DMS153 treated with DMSO at 0.1 percent for 48 hours (cell line): ENCODE results near the gene MBD3L2B.
A peak's percentile ranks its signal among the peaks of the same experiment; 100 is the strongest.
"Not testable (repeated sequence)": the region's sequence is repeated elsewhere in the genome, so short reads cannot be mapped to it uniquely, and the experiment has no call there.

Experiments used
- DNase-seq: peaks from one replicate; lab custom pipeline; 2025; ENCODE audit not compliant: unreplicated experiment; lab: John Stamatoyannopoulos, UW

Gene MBD3L2B

DNA sequence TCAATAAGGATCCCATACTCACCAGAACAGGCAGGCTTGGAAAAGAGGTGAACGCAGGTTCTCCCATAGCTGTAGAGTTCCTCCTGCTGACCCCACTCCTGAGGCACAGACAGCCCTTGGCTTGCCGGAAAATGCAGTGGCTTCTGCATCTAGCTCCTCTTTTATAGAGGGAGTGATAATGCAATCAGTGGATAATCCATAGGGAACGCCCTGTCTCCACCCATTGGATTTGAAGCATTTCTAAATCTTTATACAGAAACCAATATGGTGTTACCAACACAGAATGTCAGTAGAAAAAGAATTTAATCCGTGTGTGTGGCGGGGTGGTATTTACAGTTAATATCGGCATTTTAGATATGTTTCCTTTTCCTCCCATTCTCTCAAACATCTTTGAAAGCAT lies at the start of gene MBD3L2B:
TSS of gene MBD3L2B (minus strand) at position 101 of the 400 bp plus-strand sequence. CDS start at position 67, 34 bp downstream.
- not testable (repeated sequence) for DNase-seq

DNA sequence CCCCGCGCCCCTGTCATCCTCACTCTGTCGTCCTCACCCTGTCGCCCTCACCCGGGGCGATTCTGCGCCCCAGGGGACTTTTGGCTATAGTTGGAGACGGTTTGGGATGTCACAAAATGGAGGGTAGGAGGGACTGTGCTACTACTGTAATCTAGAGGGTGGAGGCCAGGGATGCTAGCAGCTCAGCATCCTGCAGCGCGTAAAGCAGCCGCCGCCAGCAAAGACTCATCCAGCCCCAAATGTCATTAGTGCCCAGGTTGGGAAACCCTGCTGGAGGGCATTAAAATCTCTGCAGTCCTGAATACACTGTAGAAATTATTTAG lies 48.6 kb upstream of the MBD3L2B start:
- no peak for DNase-seq

DNA sequence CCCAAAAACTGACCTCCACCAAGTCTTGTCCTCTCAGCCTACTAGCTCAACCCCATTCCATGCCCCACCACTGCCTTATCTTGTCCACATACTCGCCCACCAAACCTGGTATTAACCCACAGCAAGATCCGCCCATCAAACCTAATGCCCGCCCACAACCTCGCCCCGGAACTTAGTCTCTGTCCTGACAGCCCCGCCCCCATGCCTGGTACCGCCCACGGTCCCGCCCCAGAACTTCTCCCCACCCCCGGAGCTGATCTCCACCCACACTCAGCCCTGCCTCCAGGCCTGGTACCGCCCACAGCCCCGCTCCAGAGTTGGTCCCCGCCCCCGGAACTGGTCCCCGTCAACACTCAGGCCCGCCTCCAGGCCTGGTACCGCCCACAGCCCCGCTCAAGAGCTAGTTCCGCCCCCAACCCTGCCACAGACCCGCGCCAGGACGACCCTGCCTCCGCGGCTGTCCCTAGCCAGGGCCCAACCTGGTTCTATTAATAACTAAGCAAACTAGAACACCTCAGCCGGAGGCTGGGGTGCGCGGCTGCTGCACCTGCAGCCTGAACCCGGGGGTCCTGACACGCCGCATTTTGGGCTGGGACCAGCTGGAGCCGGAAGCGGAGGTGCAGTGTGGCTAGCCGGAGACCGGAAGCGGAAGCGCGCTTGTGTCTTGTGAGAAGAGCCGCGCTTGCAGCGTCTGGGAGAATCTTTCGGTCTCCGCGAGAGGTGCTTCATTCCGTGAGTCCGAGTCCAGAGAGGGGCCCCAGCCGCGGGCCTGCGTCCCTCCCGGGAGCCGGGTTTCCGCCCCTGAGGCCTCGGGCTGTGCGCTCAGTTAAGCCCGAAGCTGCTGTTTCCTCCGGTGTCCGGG lies 48.0 kb upstream of the MBD3L2B start, which contains the start of gene ZNF557:
TSS of gene ZNF557 (plus strand) at position 662 of the 862 bp plus-strand sequence. CDS start 5,372 bp downstream, outside the sequence.
- DNase-seq: peak; percentile 95

DNA sequence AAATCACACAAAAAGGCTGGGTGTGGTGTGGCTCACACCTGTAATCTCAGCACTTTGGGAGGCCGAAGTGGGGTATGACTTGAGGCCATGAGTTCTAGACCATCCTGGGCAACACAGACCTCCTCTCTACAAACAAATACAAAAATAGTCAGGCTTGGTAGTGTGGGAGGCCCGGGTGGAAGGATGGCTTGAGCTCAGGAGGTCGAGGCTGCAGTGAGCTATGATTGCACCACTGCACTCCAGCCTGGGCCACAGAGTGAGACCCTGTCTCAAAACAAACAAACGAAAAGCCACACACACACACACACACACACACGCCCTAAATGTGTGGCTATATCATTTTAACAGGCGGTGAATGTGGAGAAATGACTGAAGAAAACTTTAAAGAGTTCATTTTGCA lies 47.4 kb upstream of the MBD3L2B start:
- DNase-seq: no peak

DNA sequence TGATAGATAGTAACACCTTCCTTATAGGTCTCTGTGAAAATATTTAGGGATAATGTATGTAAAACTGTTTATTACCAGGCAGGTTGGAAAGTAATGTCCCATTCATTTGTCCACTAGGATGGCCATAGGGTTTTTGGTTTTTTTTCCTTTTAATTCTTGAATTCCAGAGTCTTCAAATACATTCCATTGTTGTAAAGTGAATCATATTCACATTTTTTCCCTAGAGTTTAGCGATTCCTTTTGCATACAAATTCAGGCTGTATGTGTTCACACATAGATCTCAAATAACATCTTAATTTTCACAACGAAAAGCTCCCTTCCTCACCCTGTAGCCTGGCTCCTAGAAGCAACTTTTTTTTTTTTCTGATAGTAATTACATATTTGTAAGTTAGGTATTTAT lies 46.5 kb upstream of the MBD3L2B start:
- no peak for DNase-seq

DNA sequence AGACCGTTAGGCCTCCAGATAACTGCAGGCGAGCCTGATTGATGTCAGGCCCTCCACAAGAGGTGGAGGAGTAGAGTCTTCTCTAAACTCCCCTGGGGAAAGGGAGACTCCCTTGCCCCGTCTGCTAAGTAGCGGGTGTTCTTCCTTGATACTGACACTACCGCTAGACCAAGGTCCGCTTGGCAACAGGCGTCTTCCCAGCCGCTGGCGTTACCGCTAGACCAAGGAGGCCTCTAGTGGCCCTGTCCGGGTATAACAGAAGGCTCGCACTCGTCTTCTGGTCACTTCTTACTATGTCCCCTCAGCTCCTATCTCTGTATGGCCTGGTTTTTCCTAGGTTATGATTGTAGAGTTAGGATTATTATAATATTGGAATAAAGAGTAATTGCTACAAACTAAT lies 45.9 kb upstream of the MBD3L2B start:
- DNase-seq: not testable (repeated sequence)

DNA sequence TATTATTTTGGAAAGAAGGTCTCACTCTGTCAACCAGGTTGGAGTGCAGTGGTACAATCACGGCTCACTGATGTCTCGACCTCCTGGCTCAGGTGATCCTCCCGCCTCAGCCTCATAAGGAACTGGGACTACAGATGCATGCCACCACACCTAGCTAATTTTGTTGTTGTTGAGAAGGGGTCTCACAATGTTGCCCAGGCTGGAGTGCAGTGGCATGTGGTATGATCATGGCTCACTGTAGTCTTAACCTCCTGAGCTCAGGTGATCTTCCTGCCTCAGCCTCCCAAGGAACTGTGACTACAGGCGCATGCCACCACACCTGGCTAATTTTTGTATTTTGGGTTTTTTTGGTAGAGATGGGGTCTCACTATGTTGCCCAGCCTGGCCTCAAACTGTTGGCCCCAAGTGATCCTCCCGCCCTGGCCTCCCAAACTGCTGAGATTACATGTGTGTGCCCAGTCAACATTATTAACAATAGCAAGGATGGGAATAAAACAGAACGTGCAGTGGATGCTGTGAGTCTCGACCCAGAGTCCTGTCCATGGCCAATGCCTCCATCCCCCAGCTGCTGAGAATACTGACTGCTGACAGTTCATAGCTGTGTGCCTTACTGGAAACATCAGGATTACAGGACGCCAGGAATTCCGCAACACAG lies 42.7 kb upstream of the MBD3L2B start:
- DNase-seq: no peak

DNA sequence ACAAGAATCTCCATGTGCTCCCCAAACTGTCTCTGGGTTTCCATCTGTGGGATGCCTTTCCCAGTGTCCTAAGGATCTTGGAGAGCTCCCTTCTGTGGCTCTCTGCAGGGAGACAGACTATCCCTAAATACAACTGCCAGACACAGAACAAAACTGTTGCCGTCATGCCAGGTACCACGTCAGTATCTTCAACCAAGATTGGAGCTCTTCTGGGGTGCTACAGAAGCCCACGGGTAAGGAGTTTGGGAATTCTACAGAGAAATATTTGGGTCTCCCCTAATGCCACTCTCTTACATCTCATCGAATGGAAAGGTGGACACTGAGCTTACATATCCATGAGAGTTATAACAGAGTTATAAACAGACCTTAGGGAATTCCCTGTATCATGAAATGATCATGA lies 42.1 kb upstream of the MBD3L2B start:
- no peak for DNase-seq

DNA sequence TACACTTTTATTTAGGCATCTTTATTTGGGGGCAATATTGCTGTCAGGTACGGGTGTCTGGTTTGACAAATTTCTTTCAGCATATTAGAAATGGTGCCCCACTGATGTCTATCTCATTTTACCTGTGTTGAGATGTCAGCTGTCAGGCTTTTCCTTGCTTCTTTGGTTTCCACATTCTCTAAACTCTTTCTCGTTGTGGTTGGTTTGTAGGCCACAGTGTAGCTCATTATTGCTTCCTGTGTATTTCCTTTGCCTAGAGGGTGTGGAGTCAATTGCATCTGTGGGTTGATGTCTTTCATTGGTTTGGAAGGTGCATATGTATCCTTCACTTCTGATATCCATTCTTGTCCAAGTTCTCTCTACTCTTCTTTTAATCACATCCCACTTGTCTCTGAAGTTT lies 38.7 kb upstream of the MBD3L2B start:
- not testable (repeated sequence) for DNase-seq

DNA sequence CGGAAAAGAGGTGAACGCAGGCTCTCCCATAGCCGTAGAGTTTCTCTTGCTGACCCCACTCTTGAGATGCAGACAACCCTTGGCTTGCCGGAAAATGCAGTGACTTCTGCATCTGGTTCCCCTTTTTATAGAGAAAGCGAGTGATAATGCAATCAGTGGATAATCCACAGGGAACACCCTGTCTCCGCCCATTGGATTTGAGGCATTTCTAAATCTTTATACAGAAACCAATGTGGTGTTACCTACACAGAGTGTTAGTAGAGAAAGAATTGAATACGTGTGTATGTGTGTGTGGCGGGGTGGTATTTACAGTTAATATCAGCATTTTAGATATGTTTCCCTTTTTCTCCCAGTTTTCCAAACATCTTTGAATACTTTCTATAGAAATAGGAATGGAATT lies 37.3 kb upstream of the MBD3L2B start, which contains the start of gene MBD3L3:
TSS of gene MBD3L3 (minus strand) at position 101 of the 400 bp plus-strand sequence. CDS start at position 30, 71 bp downstream.
- DNase-seq: not testable (repeated sequence)

DNA sequence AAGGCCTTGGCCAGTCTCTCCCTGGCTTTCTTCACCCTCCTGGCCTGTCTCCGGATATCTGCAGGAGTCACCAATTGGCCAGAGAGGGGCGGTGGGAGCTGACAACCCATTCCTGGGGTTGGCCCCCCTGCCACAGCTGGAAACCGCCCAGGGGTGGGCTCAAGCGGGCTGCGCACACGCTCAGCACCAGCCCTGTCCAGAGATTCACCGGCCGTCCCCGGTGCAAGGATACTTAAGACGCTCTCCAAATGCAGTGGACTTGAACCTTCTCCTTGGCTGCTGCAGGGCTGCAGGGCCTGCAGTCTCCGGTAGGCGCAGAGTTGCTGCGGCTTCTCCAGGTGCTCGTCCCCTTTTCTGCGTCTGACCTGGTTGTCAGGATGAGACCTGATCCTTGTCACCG lies 35.1 kb upstream of the MBD3L2B start:
- DNase-seq: not testable (repeated sequence)

DNA sequence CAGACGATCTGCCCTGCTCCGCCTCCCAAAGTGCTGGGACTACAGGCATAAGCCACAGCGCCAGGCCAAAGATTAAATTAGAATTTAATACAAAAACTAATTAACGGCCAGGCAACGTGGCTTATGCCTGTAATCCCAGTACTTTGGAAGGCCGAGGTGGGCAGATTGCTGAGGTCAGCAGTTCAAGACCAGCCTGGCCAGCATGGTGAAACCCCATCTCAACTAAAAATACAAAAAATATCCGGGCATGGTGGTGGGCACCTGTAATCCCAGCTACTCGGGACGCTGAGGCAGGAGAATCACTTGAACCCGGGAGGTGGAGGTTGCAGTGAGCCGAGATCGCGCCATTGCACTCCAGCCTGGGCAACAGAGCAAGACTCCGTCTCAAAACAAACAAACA lies 34.4 kb upstream of the MBD3L2B start:
- DNase-seq: not testable (repeated sequence)

DNA sequence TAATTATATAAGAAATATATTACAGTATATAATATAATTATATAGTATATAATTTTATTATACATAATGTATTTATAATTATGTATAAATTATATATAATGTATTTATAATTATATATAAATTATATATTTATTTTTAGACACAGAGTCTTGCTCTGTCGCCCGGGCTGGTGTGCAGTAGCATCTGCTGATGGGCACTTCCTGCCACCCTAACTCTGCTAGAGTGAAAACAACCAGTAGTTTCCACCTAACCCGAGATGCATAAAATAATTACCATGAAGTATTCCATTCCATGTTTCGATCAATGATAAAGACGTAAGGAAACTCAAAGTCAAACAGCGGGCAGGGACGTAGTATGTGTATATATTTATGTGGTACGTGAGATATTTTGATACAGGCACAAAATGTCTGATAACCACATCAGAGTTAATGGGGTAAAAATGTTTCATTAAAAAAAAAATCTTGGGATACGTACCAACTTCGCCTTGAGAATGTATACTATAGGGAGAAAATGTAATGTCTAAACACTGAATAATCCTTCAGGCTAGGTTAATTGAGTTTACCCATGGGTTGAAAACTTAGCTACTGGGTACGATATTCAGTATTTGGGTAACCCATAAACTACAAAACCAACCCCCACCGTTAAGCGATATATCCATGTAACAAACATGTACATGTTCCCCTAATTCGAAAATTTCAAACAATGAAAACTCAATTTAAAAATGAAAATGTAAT lies 33.6 kb upstream of the MBD3L2B start:
- DNase-seq: not testable (repeated sequence)

DNA sequence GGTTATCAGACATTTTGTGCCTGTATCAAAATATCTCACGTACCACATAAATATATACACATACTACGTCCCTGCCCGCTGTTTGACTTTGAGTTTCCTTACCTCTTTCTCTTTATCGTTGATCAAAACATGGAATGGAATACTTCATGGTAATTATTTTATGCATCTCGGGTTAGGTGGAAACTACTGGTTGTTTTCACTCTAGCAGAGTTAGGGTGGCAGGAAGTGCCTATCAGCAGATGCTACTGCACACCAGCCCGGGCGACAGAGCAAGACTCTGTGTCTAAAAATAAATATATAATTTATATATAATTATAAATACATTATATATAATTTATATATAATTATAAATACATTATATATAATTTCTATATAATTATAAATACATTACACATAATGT lies 31.7 kb upstream of the MBD3L2B start:
- not testable (repeated sequence) for DNase-seq

DNA sequence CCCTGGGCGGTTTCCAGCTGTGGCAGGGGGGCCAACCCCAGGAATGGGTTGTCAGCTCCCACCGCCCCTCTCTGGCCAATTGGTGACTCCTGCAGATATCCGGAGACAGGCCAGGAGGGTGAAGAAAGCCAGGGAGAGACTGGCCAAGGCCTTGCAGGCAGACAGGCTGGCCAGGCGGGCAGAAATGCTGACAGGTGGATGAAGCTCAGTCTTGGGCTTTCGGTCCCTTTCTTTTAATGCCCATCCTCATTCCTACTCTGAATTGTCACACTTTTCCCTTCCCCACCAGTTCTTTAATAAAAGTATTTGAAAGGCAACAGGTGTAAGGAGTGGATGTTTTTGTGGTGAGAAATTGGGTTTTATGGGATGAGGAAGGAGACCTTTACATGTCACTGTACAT lies 30.2 kb upstream of the MBD3L2B start:
- not testable (repeated sequence) for DNase-seq

DNA sequence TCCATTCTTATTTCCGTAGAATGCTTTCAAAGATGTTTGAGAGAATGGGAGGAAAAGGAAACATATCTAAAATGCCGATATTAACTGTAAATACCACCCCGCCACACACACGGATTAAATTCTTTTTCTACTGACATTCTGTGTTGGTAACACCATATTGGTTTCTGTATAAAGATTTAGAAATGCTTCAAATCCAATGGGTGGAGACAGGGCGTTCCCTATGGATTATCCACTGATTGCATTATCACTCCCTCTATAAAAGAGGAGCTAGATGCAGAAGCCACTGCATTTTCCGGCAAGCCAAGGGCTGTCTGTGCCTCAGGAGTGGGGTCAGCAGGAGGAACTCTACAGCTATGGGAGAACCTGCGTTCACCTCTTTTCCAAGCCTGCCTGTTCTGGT lies 27.8 kb upstream of the MBD3L2B start, which contains the start of gene MBD3L2:
TSS of gene MBD3L2 (plus strand) at position 301 of the 400 bp plus-strand sequence. CDS start at position 354, 53 bp downstream.
- DNase-seq: not testable (repeated sequence)

DNA sequence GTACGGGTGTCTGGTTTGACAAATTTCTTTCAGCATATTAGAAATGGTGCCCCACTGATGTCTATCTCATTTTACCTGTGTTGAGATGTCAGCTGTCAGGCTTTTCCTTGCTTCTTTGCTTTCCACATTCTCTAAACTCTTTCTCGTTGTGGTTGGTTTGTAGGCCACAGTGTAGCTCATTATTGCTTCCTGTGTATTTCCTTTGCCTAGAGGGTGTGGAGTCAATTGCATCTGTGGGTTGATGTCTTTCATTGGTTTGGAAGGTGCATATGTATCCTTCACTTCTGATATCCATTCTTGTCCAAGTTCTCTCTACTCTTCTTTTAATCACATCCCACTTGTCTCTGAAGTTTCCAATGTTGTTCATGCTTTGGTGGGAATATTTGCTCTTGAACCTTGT lies 20.3 kb upstream of the MBD3L2B start:
- not testable (repeated sequence) for DNase-seq

DNA sequence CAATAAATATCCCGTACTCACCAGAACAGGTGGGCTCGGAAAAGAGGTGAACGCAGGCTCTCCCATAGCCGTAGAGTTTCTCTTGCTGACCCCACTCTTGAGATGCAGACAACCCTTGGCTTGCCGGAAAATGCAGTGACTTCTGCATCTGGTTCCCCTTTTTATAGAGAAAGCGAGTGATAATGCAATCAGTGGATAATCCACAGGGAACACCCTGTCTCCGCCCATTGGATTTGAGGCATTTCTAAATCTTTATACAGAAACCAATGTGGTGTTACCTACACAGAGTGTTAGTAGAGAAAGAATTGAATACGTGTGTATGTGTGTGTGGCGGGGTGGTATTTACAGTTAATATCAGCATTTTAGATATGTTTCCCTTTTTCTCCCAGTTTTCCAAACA lies 18.8 kb upstream of the MBD3L2B start, which contains the start of gene MBD3L4:
TSS of gene MBD3L4 (minus strand) at position 101 of the 400 bp plus-strand sequence. CDS start at position 66, 35 bp downstream.
- not testable (repeated sequence) for DNase-seq

DNA sequence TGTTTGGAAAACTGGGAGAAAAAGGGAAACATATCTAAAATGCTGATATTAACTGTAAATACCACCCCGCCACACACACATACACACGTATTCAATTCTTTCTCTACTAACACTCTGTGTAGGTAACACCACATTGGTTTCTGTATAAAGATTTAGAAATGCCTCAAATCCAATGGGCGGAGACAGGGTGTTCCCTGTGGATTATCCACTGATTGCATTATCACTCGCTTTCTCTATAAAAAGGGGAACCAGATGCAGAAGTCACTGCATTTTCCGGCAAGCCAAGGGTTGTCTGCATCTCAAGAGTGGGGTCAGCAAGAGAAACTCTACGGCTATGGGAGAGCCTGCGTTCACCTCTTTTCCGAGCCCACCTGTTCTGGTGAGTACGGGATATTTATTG lies 9.0 kb upstream of the MBD3L2B start, which contains the start of gene MBD3L5:
TSS of gene MBD3L5 (plus strand) at position 301 of the 400 bp plus-strand sequence. CDS start at position 335, 34 bp downstream.
- DNase-seq: not testable (repeated sequence)

DNA sequence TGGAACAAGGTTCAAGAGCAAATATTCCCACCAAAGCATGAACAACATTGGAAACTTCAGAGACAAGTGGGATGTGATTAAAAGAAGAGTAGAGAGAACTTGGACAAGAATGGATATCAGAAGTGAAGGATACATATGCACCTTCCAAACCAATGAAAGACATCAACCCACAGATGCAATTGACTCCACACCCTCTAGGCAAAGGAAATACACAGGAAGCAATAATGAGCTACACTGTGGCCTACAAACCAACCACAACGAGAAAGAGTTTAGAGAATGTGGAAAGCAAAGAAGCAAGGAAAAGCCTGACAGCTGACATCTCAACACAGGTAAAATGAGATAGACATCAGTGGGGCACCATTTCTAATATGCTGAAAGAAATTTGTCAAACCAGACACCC lies 7.6 kb upstream of the MBD3L2B start:
- DNase-seq: not testable (repeated sequence)

DNA sequence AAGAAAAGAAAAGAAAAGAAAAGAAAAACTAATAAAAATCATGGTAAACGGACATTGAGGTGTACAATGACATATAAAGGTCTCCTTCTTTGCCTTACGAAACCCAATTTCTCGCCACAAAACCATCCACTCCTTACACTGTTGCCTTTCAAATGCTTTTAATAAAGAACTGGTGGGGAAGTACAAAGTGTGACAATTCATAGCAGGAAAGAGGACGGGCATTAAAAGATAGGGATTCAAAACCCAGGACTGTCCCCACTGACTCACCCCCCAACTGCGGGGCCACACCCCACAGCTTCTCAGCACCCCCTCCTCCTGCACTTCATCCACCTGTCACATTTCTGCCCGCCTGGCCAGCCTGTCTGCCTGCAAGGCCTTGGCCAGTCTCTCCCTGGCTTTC lies 2.4 kb downstream of the MBD3L2B start:
- DNase-seq: no peak
